ENCODE measurements around the gene CEP295NL. TPM values are rescaled to one million over a fixed set of nuclear protein-coding genes. Genes with fewer than 3 reads are reported as not detected.

Gene CEP295NL
- total RNA-seq, 1 donor from 2014 or later = 7.3 TPM

DNA sequence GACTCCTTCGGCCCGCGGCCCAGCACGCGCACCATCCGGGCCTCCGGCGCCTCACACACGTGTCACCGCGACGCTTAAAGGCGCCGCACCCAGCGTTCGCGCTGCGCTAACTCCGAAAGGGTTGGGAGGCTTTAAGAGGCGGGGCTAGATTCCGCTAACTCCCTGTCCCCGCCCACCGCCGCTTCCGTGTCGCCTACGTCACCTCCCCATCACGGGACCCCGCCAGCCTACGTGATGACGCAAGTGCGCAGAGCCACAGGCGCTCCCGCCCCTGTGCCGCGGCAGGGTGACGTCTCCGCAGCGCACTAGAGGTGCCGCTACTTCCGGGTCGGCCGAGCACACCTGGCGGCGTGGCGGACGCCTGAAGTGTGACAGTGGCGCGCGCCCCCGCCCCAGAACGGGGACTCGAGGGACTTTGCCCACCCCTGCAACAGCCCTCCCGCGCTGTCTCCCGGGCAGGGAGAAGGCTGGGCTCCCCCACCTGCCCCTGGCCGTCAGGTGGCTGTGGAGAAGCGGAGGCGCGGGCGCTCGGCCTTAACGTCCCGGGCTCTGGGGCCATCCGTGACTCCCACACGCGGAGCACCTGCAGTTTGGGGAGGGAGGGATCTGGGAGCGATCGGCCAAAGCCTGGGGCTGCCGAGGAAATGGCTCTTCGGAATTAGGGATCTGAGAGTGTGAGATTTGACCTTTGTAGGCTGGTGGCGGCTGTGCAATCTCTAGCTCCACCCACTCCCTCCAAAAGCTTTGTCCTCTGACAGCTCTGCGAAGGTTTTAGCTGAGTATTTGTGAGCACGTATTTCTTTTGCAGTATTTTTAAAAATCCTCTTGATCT lies 62.0 kb downstream of the CEP295NL start, which contains the start of gene USP36:
Gene USP36 (minus strand): TSS at position 35 of the 832 bp plus-strand sequence. CDS start 4,451 bp downstream, outside the sequence.
- Mint-ChIP-seq H3K4me1 (ENCODE audit: unreplicated experiment) (peaks cover 34% of the 10 kb centered on the region), H3K4me3 (ENCODE audit: unreplicated experiment) (peak within 1 kb of the TSS; percentile 83), H3K27ac (ENCODE audit: unreplicated experiment) (peak within 1 kb of the TSS; percentile 87), H3K27me3 (ENCODE audit: unreplicated experiment) (no peaks in the 10 kb centered on the region), H3K36me3 (ENCODE audit: unreplicated experiment) (peaks cover 12% of the 10 kb centered on the region), H3K9me3 (ENCODE audit: unreplicated experiment) (no peaks in the 10 kb centered on the region)
- TF ChIP-seq, protein P1, sequence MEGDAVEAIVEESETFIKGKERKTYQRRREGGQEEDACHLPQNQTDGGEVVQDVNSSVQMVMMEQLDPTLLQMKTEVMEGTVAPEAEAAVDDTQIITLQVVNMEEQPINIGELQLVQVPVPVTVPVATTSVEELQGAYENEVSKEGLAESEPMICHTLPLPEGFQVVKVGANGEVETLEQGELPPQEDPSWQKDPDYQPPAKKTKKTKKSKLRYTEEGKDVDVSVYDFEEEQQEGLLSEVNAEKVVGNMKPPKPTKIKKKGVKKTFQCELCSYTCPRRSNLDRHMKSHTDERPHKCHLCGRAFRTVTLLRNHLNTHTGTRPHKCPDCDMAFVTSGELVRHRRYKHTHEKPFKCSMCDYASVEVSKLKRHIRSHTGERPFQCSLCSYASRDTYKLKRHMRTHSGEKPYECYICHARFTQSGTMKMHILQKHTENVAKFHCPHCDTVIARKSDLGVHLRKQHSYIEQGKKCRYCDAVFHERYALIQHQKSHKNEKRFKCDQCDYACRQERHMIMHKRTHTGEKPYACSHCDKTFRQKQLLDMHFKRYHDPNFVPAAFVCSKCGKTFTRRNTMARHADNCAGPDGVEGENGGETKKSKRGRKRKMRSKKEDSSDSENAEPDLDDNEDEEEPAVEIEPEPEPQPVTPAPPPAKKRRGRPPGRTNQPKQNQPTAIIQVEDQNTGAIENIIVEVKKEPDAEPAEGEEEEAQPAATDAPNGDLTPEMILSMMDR (IDR thresholded peaks at IDR 0.05) = no peak
- DNase-seq (ENCODE audit: extremely low spot score, unreplicated experiment) = peak; percentile 100

Other genes with a start within 250 kb of the CEP295NL start
- gene CYTH1, start 120.9 kb downstream of the CEP295NL start, total RNA-seq = 113 and 123 TPM in 2 replicates
- 56.2 and 66.7 TPM in 2 replicates for gene USP36, start 62.4 kb downstream of the CEP295NL start, total RNA-seq
- 1,096 and 1,211 TPM in 2 replicates for gene TIMP2, start 22.2 kb upstream of the CEP295NL start, total RNA-seq
- gene LGALS3BP, start 76.7 kb upstream of the CEP295NL start, total RNA-seq = 439 and 456 TPM in 2 replicates
- gene CANT1, start 106.6 kb upstream of the CEP295NL start, total RNA-seq = 61.1 and 62.3 TPM in 2 replicates
- gene C1QTNF1, start 121.0 kb upstream of the CEP295NL start, total RNA-seq = 196 and 203 TPM in 2 replicates
- 36.3 and 38.4 TPM in 2 replicates for gene ENGASE, start 171.6 kb upstream of the CEP295NL start, total RNA-seq

All from osteocyte (in vitro differentiated cells).